Central memory CD8-positive, alpha-beta T cell (primary cell): ENCODE data around the gene CLCN3.
"Not testable (repeated sequence)": the region's sequence is repeated elsewhere in the genome, so short reads cannot be mapped to it uniquely, and the experiment has no call there.

Experiments used
- ATAC-seq: fragments of 150-1000 bp; cut with Tn5 transposase; replicated peaks from 2 replicates; pipeline ENCODE4 v1.10.0; 2022; ENCODE audit warnings: mild to moderate bottlenecking, moderate FRiP score, moderate number of reproducible peaks; ENCODE audit not compliant: poor library complexity, severe bottlenecking; ENCODE audit errors: extremely low read depth
- DNase-seq, 2 donors: peaks; one replicate each; pipeline ENCODE4 v3.0.0; 2021; ENCODE audit warnings: low spot score in 2 of 2
- H3K27ac Mint-ChIP-seq: one replicate; pipeline ENCODE4 v1.8.0; 2022; ENCODE audit warnings: low read depth, mild to moderate bottlenecking, moderate library complexity, mixed read lengths
- H3K27me3 Mint-ChIP-seq: one replicate; pipeline ENCODE4 v1.8.0; 2022; ENCODE audit warnings: mixed read lengths
- H3K36me3 Mint-ChIP-seq: one replicate; pipeline ENCODE4 v1.8.0; 2022; ENCODE audit warnings: mild to moderate bottlenecking, moderate library complexity, mixed read lengths; ENCODE audit not compliant: insufficient read depth
- H3K4me1 Mint-ChIP-seq: one replicate; pipeline ENCODE4 v1.8.0; 2022; ENCODE audit warnings: mixed read lengths
- H3K4me3 Mint-ChIP-seq: one replicate; pipeline ENCODE4 v1.8.0; 2022; ENCODE audit warnings: mild to moderate bottlenecking, moderate library complexity, mixed read lengths
- H3K9me3 Mint-ChIP-seq: one replicate; pipeline ENCODE4 v1.8.0; 2022; ENCODE audit warnings: mixed read lengths

CLCN3 gene

DNA sequence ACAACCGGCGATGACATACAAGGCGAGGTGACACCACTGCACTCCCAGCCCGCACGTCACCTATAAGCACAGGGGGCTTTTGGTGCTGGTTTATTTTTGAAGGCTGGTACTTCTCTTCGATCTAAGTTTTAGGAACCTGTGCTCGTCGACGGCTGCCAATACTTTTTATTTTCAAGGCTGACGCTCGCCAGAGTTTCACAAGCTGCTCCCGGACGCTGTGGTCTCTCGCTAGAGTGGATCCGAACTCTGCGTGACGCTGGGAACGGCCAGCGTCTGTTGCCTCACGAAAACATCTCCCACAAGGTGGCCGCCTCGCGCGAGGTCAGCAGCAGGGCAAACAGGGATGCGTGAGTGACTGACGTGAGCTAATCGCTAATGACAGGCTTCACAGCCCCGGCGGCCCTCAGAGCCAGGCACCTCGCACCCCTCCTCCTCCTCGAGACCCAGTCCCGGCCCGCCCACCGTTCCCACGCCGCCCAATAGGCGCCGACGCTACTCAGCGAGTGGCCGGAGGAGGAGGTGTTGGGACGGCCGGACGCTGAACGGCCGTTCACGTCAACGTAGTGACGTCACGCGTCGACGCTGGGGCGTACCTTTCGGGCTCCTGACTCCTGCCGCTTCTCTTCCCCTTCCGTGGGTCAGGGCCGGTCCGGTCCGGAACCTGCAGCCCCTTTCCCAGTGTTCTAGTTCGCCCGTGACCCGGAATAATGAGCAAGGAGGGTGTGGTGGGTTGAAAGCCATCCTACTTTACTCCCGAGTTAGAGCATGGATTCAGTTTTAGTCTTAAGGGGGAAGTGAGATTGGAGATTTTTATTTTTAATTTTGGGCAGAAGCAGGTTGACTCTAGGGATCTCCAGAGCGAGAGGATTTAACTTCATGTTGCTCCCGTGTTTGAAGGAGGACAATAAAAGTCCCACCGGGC, at the start of gene CLCN3:
Gene CLCN3, plus strand, starts transcription at position 621 of the 922 bp plus-strand sequence. CDS start 15,351 bp downstream, outside the sequence.
- DNase-seq (peak; percentile 80 to 89), ATAC-seq (peak; percentile 74)
- no peaks in the 10 kb centered on the region for H3K27me3 Mint-ChIP-seq
- H3K27ac Mint-ChIP-seq = peak within 1 kb of the TSS; percentile 96
- peaks cover 52% of the 10 kb centered on the region for H3K4me1 Mint-ChIP-seq
- peaks cover 26% of the 10 kb centered on the region for H3K36me3 Mint-ChIP-seq
- H3K4me3 Mint-ChIP-seq = peak within 1 kb of the TSS; percentile 91
- no peaks in the 10 kb centered on the region for H3K9me3 Mint-ChIP-seq

DNA sequence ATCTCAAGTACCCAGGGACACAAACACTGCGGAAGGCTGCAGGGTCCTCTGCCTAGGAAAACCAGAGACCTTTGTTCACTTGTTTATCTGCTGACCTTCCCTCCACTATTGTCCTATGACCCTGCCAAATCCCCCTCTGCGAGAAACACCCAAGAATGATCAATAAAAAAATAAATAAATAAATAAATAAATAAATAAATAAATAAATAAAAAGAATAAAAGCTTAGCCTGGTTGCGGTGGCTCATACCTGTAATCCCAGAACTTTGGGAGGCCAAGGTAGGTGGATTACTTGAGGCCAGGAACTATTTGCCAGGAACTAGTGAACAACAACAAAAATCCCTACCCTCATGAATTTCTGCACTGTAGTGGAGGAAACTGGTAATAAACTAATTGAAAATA, 49.4 kb upstream of the CLCN3 start:
- Mint-ChIP-seq H3K36me3 (peaks cover 16% of the 10 kb centered on the region), H3K4me1 (peaks cover 19% of the 10 kb centered on the region)
- H3K27me3 Mint-ChIP-seq, ATAC-seq, H3K27ac Mint-ChIP-seq, H3K4me3 Mint-ChIP-seq, H3K9me3 Mint-ChIP-seq, DNase-seq: not testable (repeated sequence)

DNA sequence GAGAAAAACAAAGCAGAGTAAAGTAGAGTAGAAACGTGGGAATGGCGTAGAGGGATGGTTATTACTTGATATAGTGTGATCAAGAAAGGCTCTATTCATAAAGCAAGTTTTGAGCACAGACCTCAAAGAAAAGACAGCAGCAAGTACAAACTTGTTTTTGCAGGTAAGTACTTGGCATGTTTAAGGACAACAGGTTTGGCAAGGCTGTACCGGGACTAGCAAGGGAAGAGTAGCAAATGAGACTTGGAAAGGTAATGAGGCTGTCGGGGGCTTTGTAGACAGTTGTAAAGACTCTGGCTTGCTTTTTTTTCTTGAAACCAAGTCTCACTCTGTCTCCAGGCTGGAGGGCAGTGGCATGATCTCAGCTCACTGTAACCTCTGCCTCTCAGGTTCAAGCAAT, 48.9 kb upstream of the CLCN3 start:
- DNase-seq (no peak), ATAC-seq (no peak)
- H3K27me3 Mint-ChIP-seq = no peaks in the 10 kb centered on the region
- H3K9me3 Mint-ChIP-seq = no peaks in the 10 kb centered on the region
- peaks cover 17% of the 10 kb centered on the region for H3K4me1 Mint-ChIP-seq
- peaks cover 17% of the 10 kb centered on the region for H3K36me3 Mint-ChIP-seq
- no peak overlapping the region for H3K27ac Mint-ChIP-seq
- H3K4me3 Mint-ChIP-seq = no peak overlapping the region

DNA sequence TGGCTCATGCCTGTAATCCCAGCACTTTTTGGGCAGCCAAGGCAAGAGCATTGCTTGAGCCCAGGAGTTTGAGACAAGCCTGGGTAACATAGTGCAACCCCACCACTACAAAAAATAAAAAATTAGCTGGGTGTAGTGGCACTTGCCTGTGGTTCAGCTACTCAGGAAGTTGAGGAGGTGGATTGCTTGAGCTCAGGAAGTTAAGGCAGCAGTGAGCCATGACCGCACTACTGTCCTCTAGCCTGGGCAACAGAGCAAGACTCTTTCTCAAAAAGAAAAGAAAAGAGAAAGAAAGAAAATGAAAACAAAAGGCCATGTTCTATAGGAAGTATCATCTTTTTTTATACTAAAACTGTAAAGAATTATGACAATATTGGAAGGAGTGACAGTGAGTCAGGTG, 46.5 kb upstream of the CLCN3 start:
- ATAC-seq (no peak), DNase-seq (no peak)
- Mint-ChIP-seq H3K4me1 (peaks cover 15% of the 10 kb centered on the region), H3K9me3 (no peaks in the 10 kb centered on the region), H3K4me3 (no peak overlapping the region), H3K27me3 (no peaks in the 10 kb centered on the region), H3K27ac (no peak overlapping the region), H3K36me3 (peaks cover 17% of the 10 kb centered on the region)

DNA sequence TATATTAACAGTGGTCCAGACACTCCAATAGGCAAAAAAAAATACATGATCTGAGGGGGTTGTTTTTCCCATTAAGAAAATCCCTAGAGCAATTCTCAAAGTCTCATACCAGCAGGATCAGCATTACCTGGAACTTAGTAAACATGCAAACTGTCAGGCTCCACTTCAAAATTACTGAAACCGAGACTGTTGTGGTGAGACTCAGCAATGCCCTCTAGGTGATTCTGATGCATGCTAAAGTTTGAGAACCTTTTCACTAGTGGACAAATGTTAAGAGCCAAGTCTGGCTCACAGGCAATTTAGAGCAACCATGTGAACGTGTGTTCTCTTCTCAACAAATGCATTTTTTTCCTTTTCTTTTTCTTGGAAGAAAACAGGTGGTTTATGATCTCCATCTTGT, 38.2 kb upstream of the CLCN3 start:
- Mint-ChIP-seq H3K27me3 (no peaks in the 10 kb centered on the region), H3K36me3 (peaks cover 19% of the 10 kb centered on the region), H3K9me3 (no peaks in the 10 kb centered on the region), H3K27ac (no peak overlapping the region), H3K4me3 (no peak overlapping the region), H3K4me1 (no peaks in the 10 kb centered on the region)
- ATAC-seq = no peak
- DNase-seq = no peak

DNA sequence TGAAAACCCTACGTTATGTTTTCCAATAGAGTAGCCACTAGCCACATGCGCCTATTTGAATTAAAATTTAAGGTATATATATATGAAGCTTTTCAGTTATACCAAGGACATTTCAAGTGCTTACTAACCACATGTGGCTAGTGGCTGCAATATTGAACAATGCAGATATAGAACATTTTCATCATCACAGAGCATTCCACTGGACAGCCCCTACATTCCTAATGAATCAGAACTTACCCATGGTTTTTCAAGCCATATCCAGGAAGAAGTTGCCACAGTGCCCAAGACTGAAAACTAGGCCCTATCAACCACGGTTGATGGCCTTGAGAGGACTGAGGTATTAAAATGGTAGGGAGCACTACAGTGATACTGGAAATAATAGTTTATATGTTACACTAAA, 37.7 kb upstream of the CLCN3 start:
- no peak overlapping the region for H3K27ac Mint-ChIP-seq
- peaks cover 19% of the 10 kb centered on the region for H3K36me3 Mint-ChIP-seq

DNA sequence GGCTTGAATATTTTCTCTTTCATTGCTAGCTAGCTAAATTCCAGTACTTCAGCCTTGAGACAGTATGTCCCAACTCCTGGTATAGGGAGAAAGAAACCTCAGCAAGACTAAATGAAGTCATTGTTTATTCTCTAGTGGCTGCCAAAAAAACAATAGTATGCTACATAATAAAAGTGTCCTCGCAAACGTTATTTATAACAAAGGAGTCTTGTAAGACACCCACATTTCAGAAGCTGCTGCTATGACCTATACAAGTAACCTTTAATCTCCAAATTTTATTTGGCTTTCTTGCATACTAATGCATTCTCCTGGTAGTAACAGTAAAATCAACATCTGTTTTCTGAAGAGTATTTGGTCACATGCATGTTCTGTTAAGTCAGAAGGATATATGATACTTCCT, 36.8 kb upstream of the CLCN3 start:
- ATAC-seq (no peak), DNase-seq (no peak)
- no peaks in the 10 kb centered on the region for H3K9me3 Mint-ChIP-seq
- H3K4me3 Mint-ChIP-seq = no peak overlapping the region
- no peak overlapping the region for H3K27ac Mint-ChIP-seq
- no peaks in the 10 kb centered on the region for H3K4me1 Mint-ChIP-seq
- peaks cover 19% of the 10 kb centered on the region for H3K36me3 Mint-ChIP-seq
- H3K27me3 Mint-ChIP-seq = no peaks in the 10 kb centered on the region

More for the DNA sequence above, 37.7 kb upstream of the CLCN3 start:
- H3K9me3 Mint-ChIP-seq = no peaks in the 10 kb centered on the region
- DNase-seq = no peak
- no peaks in the 10 kb centered on the region for H3K4me1 Mint-ChIP-seq
- no peak for ATAC-seq
- H3K4me3 Mint-ChIP-seq = no peak overlapping the region
- no peaks in the 10 kb centered on the region for H3K27me3 Mint-ChIP-seq

DNA sequence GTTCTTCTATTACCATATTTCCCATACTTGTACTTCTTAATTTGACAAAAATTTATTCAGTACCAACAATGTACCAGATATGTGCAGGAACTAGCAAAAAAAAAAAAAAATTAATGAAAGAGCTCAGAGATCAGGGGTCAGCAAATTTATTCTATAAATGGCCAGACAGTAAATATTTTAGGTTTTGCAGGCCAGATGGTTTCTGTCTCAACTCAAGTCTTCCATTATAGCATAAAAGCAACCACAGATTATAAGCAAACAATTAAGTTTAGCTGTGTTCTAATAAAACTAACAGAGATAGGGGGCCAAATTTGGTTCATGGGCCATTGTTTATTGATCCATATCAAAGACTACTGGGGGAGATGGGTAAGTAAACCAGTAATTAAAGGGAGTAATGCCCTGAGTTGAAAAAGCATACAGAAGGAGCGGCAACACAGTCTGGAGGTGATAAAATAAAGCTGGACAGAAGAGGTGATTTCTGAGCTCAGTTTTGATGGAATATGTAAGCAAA, 27.3 kb upstream of the CLCN3 start:
- Mint-ChIP-seq H3K27ac (no peak overlapping the region), H3K4me3 (no peak overlapping the region), H3K9me3 (no peaks in the 10 kb centered on the region), H3K27me3 (no peaks in the 10 kb centered on the region), H3K4me1 (no peaks in the 10 kb centered on the region), H3K36me3 (peaks cover 15% of the 10 kb centered on the region)
- no peak for DNase-seq
- no peak for ATAC-seq

DNA sequence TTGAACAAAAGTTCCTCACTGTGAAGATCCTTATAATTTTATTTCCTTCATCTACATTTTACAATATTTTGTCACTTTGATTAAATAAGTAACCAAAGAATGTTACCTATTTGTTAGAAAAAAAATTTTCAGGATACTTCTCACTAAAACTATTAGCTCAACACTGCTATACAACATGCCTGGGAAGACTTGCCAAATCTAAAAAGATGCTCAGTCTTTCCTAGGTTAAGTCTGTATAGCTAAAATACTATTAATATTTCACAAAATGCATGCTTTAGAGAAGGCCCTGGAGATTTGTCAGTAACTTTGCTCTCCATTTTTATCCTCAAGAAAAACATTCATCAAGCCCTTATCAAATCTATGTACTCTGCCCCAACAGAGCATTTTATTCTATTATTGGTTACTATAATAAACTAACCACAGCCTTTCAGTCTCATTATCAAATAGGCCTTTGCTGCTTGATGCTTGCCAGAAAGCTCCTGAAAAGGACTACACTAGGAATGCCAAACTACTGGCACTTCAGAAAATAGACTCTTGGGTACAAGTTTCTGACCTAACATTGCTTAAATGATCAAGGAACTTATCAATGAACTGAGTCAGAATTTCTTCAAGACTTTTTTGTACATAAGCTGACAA, 25.7 kb upstream of the CLCN3 start:
- ATAC-seq (no peak), DNase-seq (no peak)
- peaks cover 14% of the 10 kb centered on the region for H3K36me3 Mint-ChIP-seq
- H3K9me3 Mint-ChIP-seq = no peaks in the 10 kb centered on the region
- H3K4me3 Mint-ChIP-seq = no peak overlapping the region
- no peaks in the 10 kb centered on the region for H3K4me1 Mint-ChIP-seq
- H3K27me3 Mint-ChIP-seq = no peaks in the 10 kb centered on the region
- H3K27ac Mint-ChIP-seq = no peak overlapping the region

DNA sequence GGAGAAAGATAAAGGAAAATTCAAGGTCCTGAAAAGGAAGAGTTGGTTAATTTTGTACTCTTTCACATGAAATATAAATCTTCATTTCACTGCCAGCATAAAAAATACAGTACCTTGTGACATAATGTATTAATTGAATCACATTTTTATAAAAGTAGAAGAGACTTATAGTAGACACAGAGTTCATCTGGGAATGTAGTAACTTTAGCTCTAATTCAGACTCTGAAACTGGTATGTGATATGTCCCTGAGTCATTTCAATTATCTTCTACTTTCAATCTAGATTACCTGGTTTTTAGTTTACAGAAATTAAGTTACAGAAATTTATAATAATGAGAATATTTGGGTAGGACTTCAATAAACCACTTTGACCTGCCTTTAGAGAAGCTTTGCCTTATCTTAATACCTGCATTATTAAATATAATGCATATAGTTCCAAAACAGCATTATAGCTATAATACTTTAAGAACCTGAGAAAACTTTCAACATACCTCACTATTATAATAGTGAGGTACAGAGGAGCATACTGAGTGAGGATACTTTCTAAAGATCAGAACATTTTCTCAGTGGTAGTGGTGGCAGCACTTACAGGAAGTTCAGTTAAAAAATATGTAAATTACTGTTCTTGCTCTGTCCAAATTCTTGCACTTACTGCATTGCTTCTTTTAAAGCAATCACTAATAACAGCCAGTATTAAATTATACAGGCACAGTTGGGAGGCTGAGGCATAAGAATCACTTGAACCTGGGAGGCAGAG, 19.2 kb upstream of the CLCN3 start:
- H3K27me3 Mint-ChIP-seq = no peaks in the 10 kb centered on the region
- H3K27ac Mint-ChIP-seq = no peak overlapping the region
- peaks cover 3% of the 10 kb centered on the region for H3K4me1 Mint-ChIP-seq
- H3K36me3 Mint-ChIP-seq = peaks cover 20% of the 10 kb centered on the region
- DNase-seq = no peak
- no peak overlapping the region for H3K4me3 Mint-ChIP-seq
- H3K9me3 Mint-ChIP-seq = no peaks in the 10 kb centered on the region
- ATAC-seq = no peak

DNA sequence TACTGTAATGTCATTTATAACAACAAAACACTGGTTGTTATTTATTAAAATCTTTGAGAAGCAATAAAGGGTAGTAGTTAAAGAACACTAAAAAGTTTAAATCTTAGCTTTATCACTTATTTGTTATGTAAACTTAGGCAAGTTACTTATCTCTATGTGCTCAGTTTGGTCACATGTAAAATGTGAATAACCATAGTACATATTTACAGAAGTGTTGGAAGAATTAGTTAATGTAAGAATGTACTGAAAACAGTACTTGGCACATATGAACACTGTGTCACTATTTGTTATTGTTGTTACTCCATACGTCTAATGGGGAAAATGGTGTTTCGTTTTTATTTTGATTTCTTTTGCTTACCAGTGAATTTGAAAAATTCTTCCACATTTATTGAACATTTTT, 17.1 kb upstream of the CLCN3 start:
- Mint-ChIP-seq H3K9me3 (no peaks in the 10 kb centered on the region), H3K27me3 (no peaks in the 10 kb centered on the region), H3K4me1 (peaks cover 13% of the 10 kb centered on the region), H3K4me3 (no peak overlapping the region), H3K27ac (no peak overlapping the region), H3K36me3 (peaks cover 15% of the 10 kb centered on the region)
- ATAC-seq = no peak
- no peak for DNase-seq

DNA sequence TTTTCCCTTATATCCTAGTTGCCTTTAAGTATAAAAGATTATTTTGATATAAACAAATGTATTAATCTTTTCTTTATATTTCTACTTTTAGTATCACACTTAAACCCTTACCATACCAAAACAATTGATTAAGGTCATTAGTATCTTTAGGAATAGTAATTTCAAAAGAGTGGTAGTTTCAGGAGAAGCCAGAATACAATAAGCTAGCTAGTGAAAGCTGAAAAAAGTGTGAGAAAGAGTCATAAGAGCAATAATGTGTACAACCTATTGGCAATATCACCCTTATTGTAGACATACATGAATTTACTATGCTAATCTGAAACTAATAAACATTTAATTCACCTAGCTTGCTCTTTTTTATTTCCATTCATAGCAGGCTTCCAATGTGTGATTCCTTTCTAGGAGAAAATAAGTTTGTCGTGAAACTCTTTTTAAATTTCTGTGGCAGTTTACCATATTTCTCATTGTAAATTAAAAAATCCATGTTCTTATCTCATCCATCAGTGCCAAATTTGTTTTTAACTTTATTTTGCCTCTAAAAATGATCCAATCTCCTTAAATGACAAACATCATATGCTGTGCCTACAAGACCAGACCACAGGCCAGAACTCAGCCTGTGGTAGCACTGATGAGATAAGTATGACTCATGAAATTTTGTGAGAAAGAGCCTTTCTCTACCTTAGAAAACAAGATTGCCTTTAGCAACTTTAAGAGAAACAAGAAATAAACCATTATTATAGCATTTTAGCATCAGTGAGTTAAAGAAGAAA, 16.1 kb upstream of the CLCN3 start:
- DNase-seq = no peak
- Mint-ChIP-seq H3K36me3 (peaks cover 13% of the 10 kb centered on the region), H3K27me3 (no peaks in the 10 kb centered on the region), H3K4me1 (peaks cover 13% of the 10 kb centered on the region), H3K4me3 (no peak overlapping the region), H3K9me3 (no peaks in the 10 kb centered on the region), H3K27ac (no peak overlapping the region)
- ATAC-seq = no peak
